GM18507 (cell line): Measurements from ENCODE around the gene PIP5K1B.
A peak's percentile ranks its signal among the peaks of the same experiment; 100 is the strongest.

ENCODE experiments used
- DNase-seq: peaks from one replicate; pipeline ENCODE4 v3.0.0; 2011; ENCODE audit warnings: low read depth; ENCODE audit not compliant: insufficient read length; ENCODE audit errors: extremely low spot score
- FAIRE-seq: peaks from 2 replicates; lab custom pipeline; 2011; peaks lifted over from hg19 to GRCh38; lab: Jason Lieb, UNC

Gene PIP5K1B

GRCh38 chr9:68706363-68707201 lies 1.5 kb downstream of the PIP5K1B start:
- no peak for DNase-seq
- peak; percentile 94 for FAIRE-seq

GRCh38 chr9:68707801-68708488 lies 2.9 kb downstream of the PIP5K1B start:
- peak; percentile 29 for FAIRE-seq
- DNase-seq, result no peak

- FAIRE-seq, result peak; percentile 86
- DNase-seq, result no peak
Measured at GRCh38 chr9:68708513-68708912, 3.5 kb downstream of the PIP5K1B start.

GRCh38 chr9:68709291-68710110 lies 4.5 kb downstream of the PIP5K1B start:
- no peak for DNase-seq
- no peak for FAIRE-seq

- FAIRE-seq (no peak), DNase-seq (no peak)
Measured at GRCh38 chr9:68710111-68710471, 5.1 kb downstream of the PIP5K1B start.

- FAIRE-seq (no peak), DNase-seq (no peak)
Measured at GRCh38 chr9:68711281-68711680, 6.2 kb downstream of the PIP5K1B start.

- no peak for FAIRE-seq
- DNase-seq, result no peak
Measured at GRCh38 chr9:68711932-68712331, 6.9 kb downstream of the PIP5K1B start.

- DNase-seq (no peak), FAIRE-seq (no peak)
Measured at GRCh38 chr9:68714416-68715180, 9.6 kb downstream of the PIP5K1B start.

- FAIRE-seq, result no peak
- no peak for DNase-seq
Measured at GRCh38 chr9:68715181-68715456, 10.1 kb downstream of the PIP5K1B start.

GRCh38 chr9:68717552-68718443 lies 12.8 kb downstream of the PIP5K1B start:
- DNase-seq (no peak), FAIRE-seq (no peak)

- DNase-seq, result no peak
- no peak for FAIRE-seq
Measured at GRCh38 chr9:68719847-68720246, 14.8 kb downstream of the PIP5K1B start.

- DNase-seq, result no peak
- FAIRE-seq, result peak; percentile 15
Measured at GRCh38 chr9:68720656-68721313, 15.7 kb downstream of the PIP5K1B start.

- FAIRE-seq, result no peak
- no peak for DNase-seq
Measured at GRCh38 chr9:68721666-68722330, 16.8 kb downstream of the PIP5K1B start.

GRCh38 chr9:68725070-68725469 lies 20.0 kb downstream of the PIP5K1B start:
- FAIRE-seq, result no peak
- DNase-seq, result no peak

GRCh38 chr9:68726489-68726888 lies 21.4 kb downstream of the PIP5K1B start:
- FAIRE-seq (no peak), DNase-seq (no peak)

- DNase-seq, result no peak
- FAIRE-seq, result no peak
Measured at GRCh38 chr9:68727636-68728035, 22.6 kb downstream of the PIP5K1B start.

GRCh38 chr9:68728731-68729130 lies 23.7 kb downstream of the PIP5K1B start:
- peak; percentile 62 for FAIRE-seq
- no peak for DNase-seq
